HG03108 (cell line): Measurements from ENCODE around the gene TPGS1.

ENCODE experiments used
- ATAC-seq: cut with Tn5 transposase; IDR thresholded peaks from one replicate; pipeline ENCODE4 v1.9.1; 2021; ENCODE audit warnings: moderate library complexity; ENCODE audit not compliant: unreplicated experiment

Gene TPGS1

DNA sequence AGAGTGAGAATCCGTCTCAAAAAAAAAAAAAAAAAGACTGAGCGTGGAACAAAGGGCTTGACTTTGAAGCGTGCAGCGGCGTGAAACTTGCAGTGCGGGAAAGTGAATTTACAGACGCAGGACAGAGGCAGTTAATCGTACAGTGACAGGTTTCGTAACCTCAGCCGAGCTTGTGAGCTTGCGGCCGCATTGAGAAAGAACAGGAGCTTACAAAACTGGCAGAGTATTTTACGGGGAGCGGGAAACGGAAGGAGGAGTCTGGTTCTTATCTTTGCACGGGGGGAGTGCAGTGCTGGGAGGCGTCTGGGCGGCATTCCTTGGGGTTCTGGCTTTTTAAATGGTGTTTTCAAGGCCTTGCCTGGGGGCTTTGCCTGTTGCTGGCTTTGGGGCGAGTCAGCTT is 59.1 kb downstream of the TPGS1 start:
- no peak for ATAC-seq

DNA sequence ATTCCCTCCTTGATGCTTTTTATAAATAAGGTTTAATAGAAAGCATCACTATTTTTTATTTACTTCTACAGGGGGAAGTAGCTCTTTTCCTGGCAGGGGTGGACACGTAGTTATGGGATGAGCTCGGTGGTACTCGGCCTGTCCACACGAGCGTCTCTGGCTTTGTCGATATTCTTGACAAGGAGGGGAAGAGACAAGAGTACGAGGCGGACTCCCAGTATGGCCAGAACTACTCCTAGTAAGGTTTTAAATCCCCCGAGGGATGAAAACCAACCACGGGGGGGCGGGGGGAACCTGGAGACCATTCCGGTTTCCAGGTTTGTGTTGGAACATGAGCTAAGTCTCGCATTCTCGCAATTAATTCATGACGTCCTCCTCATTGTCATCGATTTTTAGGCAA is 59.5 kb downstream of the TPGS1 start:
- no peak for ATAC-seq

GRCh38 chr19:567296-567900 is 60.1 kb downstream of the TPGS1 start:
- no peak for ATAC-seq
